Neuronal stem cell (in vitro differentiated cells): ENCODE data around the gene KIAA0825.

Experiments used
- DNase-seq: peaks from one replicate; pipeline ENCODE4 v3.0.0-alpha.2; 2013; ENCODE audit warnings: low spot score
- H2AFZ ChIP-seq: one replicate; pipeline ENCODE4 v1.6.1; 2013; ENCODE audit warnings: mild to moderate bottlenecking, low read length, inconsistent platforms
- H2AK5ac ChIP-seq: 2 replicates; pipeline ENCODE4 v1.6.1; 2013; ENCODE audit warnings: low read depth, mild to moderate bottlenecking, inconsistent platforms, low read length, moderate library complexity, mixed read lengths
- H2BK120ac ChIP-seq: 2 replicates; pipeline ENCODE4 v1.6.1; 2013; ENCODE audit warnings: low read depth, mild to moderate bottlenecking, inconsistent platforms, low read length, moderate library complexity, mixed read lengths
- H2BK12ac ChIP-seq: one replicate; pipeline ENCODE4 v1.6.1; 2013; ENCODE audit warnings: low read length, inconsistent platforms
- H2BK15ac ChIP-seq: 2 replicates; pipeline ENCODE4 v1.6.1; 2013; ENCODE audit warnings: mild to moderate bottlenecking, low read length, inconsistent platforms, mixed read lengths
- H2BK5ac ChIP-seq: one replicate; pipeline ENCODE4 v1.6.1; 2013; ENCODE audit warnings: inconsistent platforms, mild to moderate bottlenecking, low read length, moderate library complexity
- H3K14ac ChIP-seq: one replicate; pipeline ENCODE4 v1.6.1; 2013; ENCODE audit warnings: low read length, inconsistent platforms
- H3K18ac ChIP-seq: 2 replicates; pipeline ENCODE4 v1.6.1; 2013; ENCODE audit warnings: low read length, inconsistent platforms
- H3K23ac ChIP-seq: 2 replicates; pipeline ENCODE4 v1.6.1; 2013; ENCODE audit warnings: low read depth, mild to moderate bottlenecking, mixed read lengths, low read length, inconsistent platforms; ENCODE audit not compliant: poor library complexity
- H3K27ac ChIP-seq: replicated peaks from 3 replicates; pipeline ENCODE4 v1.5.1; 2013; ENCODE audit warnings: low read length, inconsistent platforms
- H3K27me3 ChIP-seq, 3 experiments: 2 replicates each; pipeline ENCODE4 v1.6.1; 2013; ENCODE audit warnings: low read length in 3 of 3, mild to moderate bottlenecking in 2 of 3, inconsistent platforms in 1 of 3, low read depth in 1 of 3, mixed read lengths in 1 of 3, moderate library complexity in 1 of 3; ENCODE audit not compliant: control insufficient read depth in 3 of 3, insufficient read depth in 3 of 3
- H3K36me3 ChIP-seq, 2 donors: replicated peaks in 1 of 2; 2 replicates each; pipeline ENCODE4 v1.6.1; 2013; ENCODE audit warnings: low read length in 2 of 2; ENCODE audit not compliant: control insufficient read depth in 2 of 2, insufficient read depth in 2 of 2
- H3K4ac ChIP-seq: 2 replicates; pipeline ENCODE4 v1.6.1; 2013; ENCODE audit warnings: inconsistent platforms, mild to moderate bottlenecking, low read length, moderate library complexity
- H3K4me1 ChIP-seq, 2 donors: 1 replicate in 1 of 2; 2 replicates in 1 of 2; pipeline ENCODE4 v1.6.1; 2013; ENCODE audit warnings: low read length in 2 of 2, low read depth in 1 of 2; ENCODE audit not compliant: control insufficient read depth in 2 of 2, insufficient read depth in 1 of 2
- H3K4me2 ChIP-seq: one replicate; pipeline ENCODE4 v1.6.1; 2013; ENCODE audit warnings: mild to moderate bottlenecking, low read length, inconsistent platforms; ENCODE audit not compliant: insufficient read depth, poor library complexity, severe bottlenecking
- H3K4me3 ChIP-seq, 2 donors: 2 replicates each; pipeline ENCODE4 v1.5.1; 2013; ENCODE audit warnings: low read length in 2 of 2, mild to moderate bottlenecking in 2 of 2, inconsistent platforms in 1 of 2, moderate library complexity in 1 of 2
- H3K79me1 ChIP-seq: one replicate; pipeline ENCODE4 v1.6.1; 2013; ENCODE audit warnings: low read depth, mild to moderate bottlenecking, inconsistent platforms, low read length, moderate library complexity
- H3K9ac ChIP-seq: one replicate; pipeline ENCODE4 v1.6.1; 2013; ENCODE audit warnings: mild to moderate bottlenecking, low read depth, low read length, inconsistent platforms; ENCODE audit not compliant: poor library complexity
- H3K9me3 ChIP-seq, 2 donors: replicated peaks in 1 of 2; 2 replicates each; pipeline versions ENCODE3 to v1.6.1; 2013; ENCODE audit warnings: low read length in 2 of 2, mild to moderate bottlenecking in 2 of 2, inconsistent platforms in 1 of 2, low read depth in 1 of 2, mixed read lengths in 1 of 2, moderate library complexity in 1 of 2; ENCODE audit not compliant: control insufficient read depth in 2 of 2, insufficient read depth in 1 of 2
- H4K8ac ChIP-seq: one replicate; pipeline ENCODE4 v1.6.1; 2013; ENCODE audit warnings: low read depth, mild to moderate bottlenecking, inconsistent platforms, low read length, moderate library complexity
- H4K91ac ChIP-seq: one replicate; pipeline ENCODE4 v1.6.1; 2013; ENCODE audit warnings: low read length, low read depth, mild to moderate bottlenecking, inconsistent platforms; ENCODE audit not compliant: poor library complexity
- WGBS, 2 donors: extraction: QIAGEN DNeasy Blood & Tissue Kit; methylation state at CpG; one replicate each; pipeline ENCODE4 v1.1.7; 2013; ENCODE audit warnings: missing lambda C conversion rate in 2 of 2, mixed read lengths in 1 of 2; ENCODE audit not compliant: insufficient read length in 2 of 2, insufficient replicate concordance in 1 of 2; ENCODE audit errors: extremely low coverage in 2 of 2; 5-methylcytosine and 5-hydroxymethylcytosine counted together

KIAA0825 gene

DNA sequence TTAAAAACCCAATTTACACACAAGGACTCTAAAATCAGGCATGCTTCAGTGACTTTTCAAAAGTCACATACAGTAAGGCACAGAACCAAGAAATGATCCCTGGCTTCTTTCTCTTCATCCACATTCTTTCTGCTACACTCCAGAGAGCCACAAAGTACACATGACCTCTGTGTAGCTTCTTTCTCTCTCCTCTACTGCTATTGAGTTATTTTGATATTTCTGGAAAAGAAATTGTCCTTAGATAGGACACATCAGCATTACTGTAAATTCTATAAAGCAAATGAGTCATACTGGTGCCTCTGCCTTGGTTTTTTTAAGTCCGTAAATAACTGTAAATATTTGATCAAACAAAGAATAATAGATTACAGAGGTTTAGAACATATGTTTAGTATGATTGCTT is 96.3 kb downstream of the KIAA0825 start:
- WGBS, 2 donors: no CpG with 5 or more reads among the region's 1 CpG
- Histone ChIP-seq H3K18ac (no peak overlapping the region), H3K4ac (no peak overlapping the region)

DNA sequence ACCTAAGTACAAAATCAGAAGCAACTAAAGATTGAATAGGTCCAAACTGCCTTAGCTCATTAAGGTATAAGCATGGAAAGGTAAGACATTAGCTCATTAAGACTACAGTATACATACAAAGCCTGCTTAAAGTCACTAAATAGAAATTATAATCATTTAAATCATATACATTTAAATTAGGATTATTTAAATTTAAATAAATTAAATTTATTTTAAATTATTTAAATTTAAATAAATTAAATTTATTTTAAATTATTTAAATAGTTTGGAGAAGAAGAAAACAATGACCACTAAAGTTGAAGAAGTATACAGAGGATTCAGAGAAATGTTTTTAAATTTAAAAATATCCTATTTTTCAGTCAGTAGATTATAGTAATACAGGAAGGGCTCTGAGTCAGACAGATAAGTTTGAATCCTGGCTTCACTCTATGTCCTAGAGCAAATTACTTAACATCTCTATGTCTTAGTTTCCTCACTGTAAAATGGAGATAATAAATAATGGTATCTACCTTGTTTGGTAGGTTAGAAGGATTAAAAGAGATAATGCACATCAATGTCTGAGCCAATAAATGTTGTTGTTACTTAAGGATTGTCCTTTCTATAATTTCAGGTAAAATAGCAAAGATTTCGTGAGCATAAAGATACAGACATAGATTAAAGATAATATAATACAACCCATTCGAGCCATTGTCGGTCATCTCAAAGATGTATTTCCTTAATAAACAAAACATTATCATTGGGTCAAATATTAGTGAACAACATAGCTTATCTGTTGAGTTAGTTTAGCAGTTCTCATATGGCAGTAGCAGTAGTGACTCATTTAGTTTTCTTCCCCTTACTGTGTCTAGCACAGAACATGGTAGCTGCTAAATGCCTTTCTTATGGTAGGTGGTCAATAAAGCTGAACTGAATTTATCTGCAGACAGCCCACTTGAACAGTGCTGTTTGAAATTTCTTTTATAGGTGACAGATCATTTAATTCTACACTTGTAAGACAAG is 100.6 kb downstream of the KIAA0825 start:
- no peak for DNase-seq
- Histone ChIP-seq H2AK5ac (no peak overlapping the region), H2AFZ (no peak overlapping the region), H2BK15ac (no peak overlapping the region), H3K4ac (no peak overlapping the region), H3K9ac (no peak overlapping the region), H2BK5ac (no peak overlapping the region), H3K23ac (no peak overlapping the region), H3K18ac (no peak overlapping the region), H3K4me3 (no peak overlapping the region), H3K9me3 (no peaks in the 10 kb centered on the region), H3K27me3 (no peaks in the 10 kb centered on the region), H3K36me3 (no peaks in the 10 kb centered on the region), H2BK120ac (no peak overlapping the region), H3K79me1 (no peaks in the 10 kb centered on the region), H4K91ac (no peak overlapping the region), H3K27ac (no peak overlapping the region), H3K14ac (no peak overlapping the region), H4K8ac (no peak overlapping the region), H3K4me1 (peaks cover 0 to 2% of the 10 kb centered on the region in 2 donors), H3K4me2 (no peak overlapping the region), H2BK12ac (no peak overlapping the region)
- WGBS, 2 donors: no CpG with 5 or more reads among the region's 3 CpGs

More for the DNA sequence above, 96.3 kb downstream of the KIAA0825 start:
- H2BK120ac ChIP-seq: no peak overlapping the region
- no peak overlapping the region for H2AFZ ChIP-seq
- H3K4me1 ChIP-seq: peaks cover 0 to 2% of the 10 kb centered on the region in 2 donors
- no peak overlapping the region for H3K14ac ChIP-seq
- no peak overlapping the region for H4K8ac ChIP-seq
- no peaks in the 10 kb centered on the region for H3K27me3 ChIP-seq
- no peak overlapping the region for H3K9ac ChIP-seq
- no peak overlapping the region for H3K27ac ChIP-seq
- no peak overlapping the region for H3K23ac ChIP-seq
- H2BK5ac ChIP-seq: no peak overlapping the region
- H2BK15ac ChIP-seq: no peak overlapping the region
- H3K4me3 ChIP-seq: no peak overlapping the region
- H3K36me3 ChIP-seq: no peaks in the 10 kb centered on the region
- no peak overlapping the region for H2AK5ac ChIP-seq
- DNase-seq: no peak
- H3K79me1 ChIP-seq: no peaks in the 10 kb centered on the region
- H4K91ac ChIP-seq: no peak overlapping the region
- no peak overlapping the region for H2BK12ac ChIP-seq
- H3K9me3 ChIP-seq: no peaks in the 10 kb centered on the region
- no peak overlapping the region for H3K4me2 ChIP-seq

DNA sequence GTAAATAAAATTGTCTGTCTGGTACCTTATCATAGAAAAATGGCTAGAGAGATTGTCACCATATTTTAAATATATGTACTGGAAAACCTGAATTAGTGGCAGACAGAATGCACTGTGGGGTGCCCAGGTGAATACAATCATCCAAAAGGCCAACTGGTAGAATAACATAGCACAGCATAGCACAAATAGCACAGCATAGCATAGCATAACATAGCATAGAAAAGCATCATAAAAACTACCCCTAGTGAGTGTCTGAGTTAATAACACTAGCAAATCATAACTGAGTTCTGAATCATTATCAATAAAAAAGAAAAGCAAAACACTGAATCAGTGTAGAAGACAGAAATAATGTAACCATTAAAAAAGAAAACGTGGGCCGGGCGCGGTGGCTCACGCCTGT is 102.3 kb downstream of the KIAA0825 start:
- H2BK12ac ChIP-seq: no peak overlapping the region

DNA sequence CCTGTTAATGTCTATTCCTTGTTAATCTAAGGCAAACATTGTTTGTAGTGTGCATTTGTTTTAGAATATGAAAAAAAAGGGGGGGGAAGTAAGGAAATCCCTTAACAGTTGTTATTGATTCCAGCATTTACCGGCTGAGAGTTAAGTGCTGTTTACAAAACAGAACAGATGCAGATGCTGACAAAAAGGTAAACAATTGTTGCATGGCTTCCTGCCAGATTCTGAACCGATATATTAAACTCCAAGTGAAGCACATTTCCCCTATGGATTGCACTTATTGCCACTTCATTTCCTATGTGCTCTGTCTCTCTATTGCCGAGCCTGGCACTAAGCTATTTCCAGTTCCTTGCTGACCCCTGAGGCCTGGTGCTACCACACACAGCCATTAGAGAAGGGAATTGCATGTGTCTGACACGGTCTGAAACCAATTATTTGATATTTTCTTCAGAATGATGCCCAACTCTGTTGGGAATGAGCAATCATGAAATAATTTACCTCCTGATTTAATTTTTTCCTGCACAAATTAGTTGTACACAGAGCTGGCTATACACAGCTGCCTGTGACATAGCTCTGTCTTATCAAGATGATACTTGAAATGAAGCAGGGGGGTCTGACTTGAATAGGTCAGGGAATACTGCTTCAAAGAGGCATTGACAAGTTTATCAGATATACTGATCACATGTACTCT is 109.8 kb downstream of the KIAA0825 start:
- no peaks in the 10 kb centered on the region for H3K9me3 ChIP-seq
- no peak overlapping the region for H2AK5ac ChIP-seq
- H3K4me2 ChIP-seq: no peak overlapping the region
- H4K91ac ChIP-seq: no peak overlapping the region
- no peak overlapping the region for H3K4me3 ChIP-seq
- no peak overlapping the region for H4K8ac ChIP-seq
- H3K9ac ChIP-seq: no peak overlapping the region
- no peak overlapping the region for H2BK12ac ChIP-seq
- H2BK120ac ChIP-seq: no peak overlapping the region
- no peaks in the 10 kb centered on the region for H3K4me1 ChIP-seq
- no peaks in the 10 kb centered on the region for H3K79me1 ChIP-seq
- no peak overlapping the region for H3K27ac ChIP-seq
- H2AFZ ChIP-seq: peak overlapping the region; percentile 4
- H2BK15ac ChIP-seq: no peak overlapping the region
- no peak overlapping the region for H3K18ac ChIP-seq
- H3K36me3 ChIP-seq: no peaks in the 10 kb centered on the region
- DNase-seq: no peak
- H3K4ac ChIP-seq: no peak overlapping the region
- no CpG with 5 or more reads among the region's 4 CpGs for WGBS, 2 donors
- H3K14ac ChIP-seq: no peak overlapping the region
- H3K23ac ChIP-seq: no peak overlapping the region
- no peaks in the 10 kb centered on the region for H3K27me3 ChIP-seq
- no peak overlapping the region for H2BK5ac ChIP-seq

More for the DNA sequence above, 102.3 kb downstream of the KIAA0825 start:
- no peak overlapping the region for H3K27ac ChIP-seq
- no peak overlapping the region for H2AK5ac ChIP-seq
- no peak overlapping the region for H2BK5ac ChIP-seq
- H3K36me3 ChIP-seq: no peaks in the 10 kb centered on the region
- H4K91ac ChIP-seq: no peak overlapping the region
- H3K23ac ChIP-seq: no peak overlapping the region
- no peaks in the 10 kb centered on the region for H3K9me3 ChIP-seq
- H3K27me3 ChIP-seq: no peaks in the 10 kb centered on the region
- no peaks in the 10 kb centered on the region for H3K79me1 ChIP-seq
- no CpG with 5 or more reads among the region's 5 CpGs for WGBS, 2 donors
- no peak overlapping the region for H3K4me2 ChIP-seq
- H3K4ac ChIP-seq: no peak overlapping the region
- no peak overlapping the region for H3K18ac ChIP-seq
- H2AFZ ChIP-seq: no peak overlapping the region
- no peak overlapping the region for H4K8ac ChIP-seq
- no peak overlapping the region for H2BK15ac ChIP-seq
- no peak overlapping the region for H3K14ac ChIP-seq
- H2BK120ac ChIP-seq: no peak overlapping the region
- no peak for DNase-seq
- no peak overlapping the region for H3K9ac ChIP-seq
- no peaks in the 10 kb centered on the region for H3K4me1 ChIP-seq
- no peak overlapping the region for H3K4me3 ChIP-seq
